ENCODE data around the gene CANX. TPM values are rescaled to one million over a fixed set of nuclear protein-coding genes. Genes with fewer than 3 reads are reported as not detected.

Gene CANX
- total RNA-seq, 1 experiment from 2014 or later: 538 TPM

DNA sequence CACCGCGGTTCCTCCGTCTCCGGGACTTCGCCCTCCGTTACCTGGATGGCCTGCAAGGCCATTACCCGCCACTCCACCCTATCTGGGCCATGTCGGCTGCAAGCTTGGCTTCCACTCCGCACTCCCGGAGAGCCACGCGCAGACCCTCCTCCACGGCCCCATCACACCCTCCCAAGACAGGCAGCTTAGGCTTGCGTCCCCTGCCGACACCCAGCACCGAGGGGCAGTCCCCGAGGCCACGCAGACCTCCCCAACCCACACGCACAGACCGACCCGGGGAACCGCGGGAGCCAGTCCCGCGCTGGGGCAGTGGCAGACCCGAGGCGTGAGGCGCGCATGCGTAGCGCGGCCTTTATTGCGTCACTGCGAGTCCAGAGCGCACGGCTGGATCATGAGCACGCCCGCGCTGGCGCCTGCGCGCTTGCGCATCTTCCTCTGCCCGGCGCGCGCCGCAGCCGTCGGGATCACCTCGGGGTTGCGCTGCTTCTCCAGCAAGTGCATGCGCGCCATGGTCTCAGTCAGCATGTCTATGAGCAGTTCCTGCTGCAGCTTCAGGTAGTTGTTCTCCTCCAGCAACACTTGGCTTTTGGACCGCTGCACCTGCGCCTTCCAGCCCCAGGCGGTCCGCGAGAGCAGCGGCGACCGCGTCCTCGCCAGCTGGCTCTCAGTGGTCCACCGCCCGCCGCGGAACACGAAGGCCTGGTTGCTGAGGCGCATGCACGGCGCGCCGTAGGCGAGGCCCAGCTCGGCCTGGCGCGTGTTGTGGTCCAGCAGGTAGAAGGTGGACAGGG, 20.3 kb upstream of the CANX start:
- H3K27me3 ChIP-seq (ENCODE audit: insufficient read depth, low read length): no peaks in the 10 kb centered on the region
- H2BK12ac ChIP-seq (ENCODE audit: insufficient read length, low read depth, low read length): no peak overlapping the region
- H3T11ph ChIP-seq (ENCODE audit: low read length): no peak overlapping the region
- no peak overlapping the region for H4K8ac ChIP-seq (replicated peaks; ENCODE audit: insufficient read length, low read depth, low read length)
- Mint-ChIP-seq H3K27me3 (ENCODE audit: low read depth) (peaks cover 4% of the 10 kb centered on the region), H3K9me3 (peaks cover 0 to 4% of the 10 kb centered on the region in 2 experiments; a peak in 2 of 5 replicates), H3K27ac (peak overlapping the region; percentile 67 to 98 (median 89); a peak in 5 of 7 replicates), H3K36me3 (ENCODE audit: insufficient read depth in 1 of 3, low read depth in 3 of 3) (peaks cover 18 to 24% (median 23%) of the 10 kb centered on the region in 3 experiments), H3K4me3 (peak overlapping the region; percentile 97), H3K4me1 (peaks cover 15 to 19% of the 10 kb centered on the region in 2 experiments)
- no peak overlapping the region for H2BK5ac ChIP-seq (ENCODE audit: insufficient read length, low read length)
- H3K79me1 ChIP-seq (ENCODE audit: insufficient read depth, low read depth, low read length, poor library complexity, severe bottlenecking): no peaks in the 10 kb centered on the region
- no peak overlapping the region for H4K91ac ChIP-seq (ENCODE audit: insufficient read length, low read depth, low read length)
- peaks cover 2% of the 10 kb centered on the region; the same call in 1 of the 2 replicates for H3K4me1 ChIP-seq (ENCODE audit: insufficient read depth, low read length)
- H3K4me2 ChIP-seq (ENCODE audit: insufficient read depth, insufficient read length, low read length): peak overlapping the region; percentile 49
- H3K27ac ChIP-seq (ENCODE audit: insufficient read length, low read depth, low read length): no peak overlapping the region
- H4K20me1 ChIP-seq (ENCODE audit: control insufficient read depth, insufficient read depth, insufficient read length): no peaks in the 10 kb centered on the region
- H2AFZ ChIP-seq (ENCODE audit: low read length): no peak overlapping the region
- H3K23ac ChIP-seq (ENCODE audit: insufficient read length, low read depth, low read length): no peak overlapping the region
- peak overlapping the region; percentile 92 for H3K18ac ChIP-seq (ENCODE audit: insufficient read length, low read depth, low read length)
- no peak for TF ChIP-seq CTCF (conservative IDR thresholded peaks at IDR 0.05)
- DNase-seq: peak; percentile 94
- no peak overlapping the region for H4K5ac ChIP-seq (ENCODE audit: insufficient read length, low read depth, low read length)
- no peaks in the 10 kb centered on the region for H3K79me2 ChIP-seq (ENCODE audit: insufficient read depth, low read length)
- no peak overlapping the region for H3K4ac ChIP-seq (ENCODE audit: low read depth, low read length)
- H3K14ac ChIP-seq (ENCODE audit: insufficient read depth, low read length): peak overlapping the region; percentile 96
- peak overlapping the region; percentile 86 for H3K9ac ChIP-seq (ENCODE audit: extremely low read depth, insufficient read length, low read length)
- H2BK15ac ChIP-seq (ENCODE audit: low read depth, low read length): no peak overlapping the region
- H2BK120ac ChIP-seq (ENCODE audit: low read depth, low read length, poor library complexity, severe bottlenecking): no peak overlapping the region
- WGBS (ENCODE audit: extremely low coverage, insufficient read length, low lambda C conversion rate): no CpG with 5 or more reads among the region's 78 CpGs
- H2BK20ac ChIP-seq (ENCODE audit: low read depth, low read length, poor library complexity, severe bottlenecking): no peak overlapping the region
- no peak overlapping the region for H2AK5ac ChIP-seq (ENCODE audit: insufficient read length, low read length)
- H3K9me3 ChIP-seq (ENCODE audit: control insufficient read depth, low read depth, low read length): no peaks in the 10 kb centered on the region
- H3K23me2 ChIP-seq (ENCODE audit: insufficient read length, low read depth, low read length, poor library complexity, severe bottlenecking): peaks cover 15% of the 10 kb centered on the region
- no peak overlapping the region for H3K56ac ChIP-seq (ENCODE audit: insufficient read length, low read depth, low read length)
